ENCODE results near the gene PDE3B.

DNA sequence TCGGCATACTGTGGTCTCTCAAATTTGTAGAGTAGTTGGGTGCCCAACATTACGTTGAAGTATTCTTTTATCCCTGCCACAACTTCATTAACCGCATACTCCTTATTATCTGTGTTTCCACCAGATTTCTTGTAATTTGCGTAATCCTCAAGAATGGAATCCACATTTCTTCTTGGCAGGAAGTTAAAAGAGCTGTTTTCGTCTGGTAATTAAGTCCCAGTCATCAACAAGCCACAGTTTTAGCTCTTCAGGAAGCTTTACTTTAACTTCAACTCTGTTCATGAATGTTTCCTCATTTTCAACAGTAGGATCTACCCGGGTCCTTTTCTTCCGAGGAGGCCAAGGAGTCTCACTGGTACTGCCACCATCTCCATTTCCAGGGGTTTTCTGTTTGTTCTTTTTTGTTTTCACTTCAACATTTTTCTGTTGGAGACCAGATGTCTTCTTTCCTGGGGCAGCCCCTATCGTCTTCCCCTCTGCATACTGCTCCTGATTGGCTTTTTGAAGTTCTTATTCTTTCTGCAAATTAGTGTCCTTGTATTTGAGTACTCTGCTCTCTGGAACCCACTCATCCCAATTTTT, 30.3 kb downstream of the PDE3B start:
- TF ChIP-seq, protein P1, sequence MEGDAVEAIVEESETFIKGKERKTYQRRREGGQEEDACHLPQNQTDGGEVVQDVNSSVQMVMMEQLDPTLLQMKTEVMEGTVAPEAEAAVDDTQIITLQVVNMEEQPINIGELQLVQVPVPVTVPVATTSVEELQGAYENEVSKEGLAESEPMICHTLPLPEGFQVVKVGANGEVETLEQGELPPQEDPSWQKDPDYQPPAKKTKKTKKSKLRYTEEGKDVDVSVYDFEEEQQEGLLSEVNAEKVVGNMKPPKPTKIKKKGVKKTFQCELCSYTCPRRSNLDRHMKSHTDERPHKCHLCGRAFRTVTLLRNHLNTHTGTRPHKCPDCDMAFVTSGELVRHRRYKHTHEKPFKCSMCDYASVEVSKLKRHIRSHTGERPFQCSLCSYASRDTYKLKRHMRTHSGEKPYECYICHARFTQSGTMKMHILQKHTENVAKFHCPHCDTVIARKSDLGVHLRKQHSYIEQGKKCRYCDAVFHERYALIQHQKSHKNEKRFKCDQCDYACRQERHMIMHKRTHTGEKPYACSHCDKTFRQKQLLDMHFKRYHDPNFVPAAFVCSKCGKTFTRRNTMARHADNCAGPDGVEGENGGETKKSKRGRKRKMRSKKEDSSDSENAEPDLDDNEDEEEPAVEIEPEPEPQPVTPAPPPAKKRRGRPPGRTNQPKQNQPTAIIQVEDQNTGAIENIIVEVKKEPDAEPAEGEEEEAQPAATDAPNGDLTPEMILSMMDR (conservative IDR thresholded peaks at IDR 0.05; ENCODE audit: low read depth, low read length): no peak
- TF ChIP-seq EZH2 (IDR thresholded peaks at IDR 0.05; ENCODE audit: borderline replicate concordance, low read depth, low read length, poor library complexity, severe bottlenecking): no peak
